ENCODE results near the gene CCBE1. TPM values are rescaled to one million over a fixed set of nuclear protein-coding genes. Genes with fewer than 3 reads are reported as not detected.

CCBE1 gene
- total RNA-seq, 2 experiments from 2014 or later, result not detected

- ChIA-PET CTCF (no interaction called here), POLR2A (no interaction called here)
- Mint-ChIP-seq H3K4me1 (no peaks in the 10 kb centered on the region), H3K9me3 (no peaks in the 10 kb centered on the region), H3K36me3 (ENCODE audit: low read depth) (no peaks in the 10 kb centered on the region), H3K27me3 (peaks cover 29% of the 10 kb centered on the region), H3K27ac (no peak overlapping the region), H3K4me3 (no peak overlapping the region)
- no peak for DNase-seq
Observed at GRCh38 chr18:59381949-59382348, 315.3 kb downstream of the CCBE1 start.

Other genes starting within 250 kb of the CCBE1 start
- gene PMAIP1, start 202.6 kb upstream of the CCBE1 start, total RNA-seq, result 10 to 100 TPM; 35.3 to 37.7 TPM